ENCODE measurements around the gene LHX4.

DNA sequence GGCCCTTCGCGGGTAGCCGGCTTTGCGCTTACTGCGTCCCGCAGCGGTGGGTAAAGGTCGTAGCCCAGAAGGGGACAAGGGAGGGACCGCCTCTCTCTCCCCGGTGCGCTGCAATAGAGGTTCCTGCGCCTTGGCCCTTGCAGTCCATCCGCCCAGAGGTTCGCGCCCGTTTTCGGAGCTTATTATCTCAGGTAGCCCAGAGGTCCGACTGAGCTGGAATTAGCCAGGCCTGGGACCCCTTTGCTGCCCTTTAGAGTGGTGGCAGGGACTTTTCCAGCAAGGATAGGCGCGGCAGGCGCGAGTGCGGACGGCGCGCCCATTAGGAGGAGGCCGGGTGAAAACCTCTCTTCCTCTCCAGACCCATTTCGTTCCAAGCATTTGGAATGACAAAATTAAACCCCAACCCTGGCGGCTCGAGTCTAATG is 5.0 kb downstream of the LHX4 start:
- TF ChIP-seq, protein P1, sequence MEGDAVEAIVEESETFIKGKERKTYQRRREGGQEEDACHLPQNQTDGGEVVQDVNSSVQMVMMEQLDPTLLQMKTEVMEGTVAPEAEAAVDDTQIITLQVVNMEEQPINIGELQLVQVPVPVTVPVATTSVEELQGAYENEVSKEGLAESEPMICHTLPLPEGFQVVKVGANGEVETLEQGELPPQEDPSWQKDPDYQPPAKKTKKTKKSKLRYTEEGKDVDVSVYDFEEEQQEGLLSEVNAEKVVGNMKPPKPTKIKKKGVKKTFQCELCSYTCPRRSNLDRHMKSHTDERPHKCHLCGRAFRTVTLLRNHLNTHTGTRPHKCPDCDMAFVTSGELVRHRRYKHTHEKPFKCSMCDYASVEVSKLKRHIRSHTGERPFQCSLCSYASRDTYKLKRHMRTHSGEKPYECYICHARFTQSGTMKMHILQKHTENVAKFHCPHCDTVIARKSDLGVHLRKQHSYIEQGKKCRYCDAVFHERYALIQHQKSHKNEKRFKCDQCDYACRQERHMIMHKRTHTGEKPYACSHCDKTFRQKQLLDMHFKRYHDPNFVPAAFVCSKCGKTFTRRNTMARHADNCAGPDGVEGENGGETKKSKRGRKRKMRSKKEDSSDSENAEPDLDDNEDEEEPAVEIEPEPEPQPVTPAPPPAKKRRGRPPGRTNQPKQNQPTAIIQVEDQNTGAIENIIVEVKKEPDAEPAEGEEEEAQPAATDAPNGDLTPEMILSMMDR (IDR thresholded peaks at IDR 0.05 in 4 of 5, conservative IDR thresholded peaks at IDR 0.05 in 1 of 5) = no peak
- no peak for TF ChIP-seq POLR2A (IDR thresholded peaks at IDR 0.05)
